ENCODE measurements around the gene SIRT2. TPM values are rescaled to one million over a fixed set of nuclear protein-coding genes. Genes with fewer than 3 reads are reported as not detected.
"Not testable (repeated sequence)": the region's sequence is repeated elsewhere in the genome, so short reads cannot be mapped to it uniquely, and the experiment has no call there.

SIRT2 gene
- total and polyA plus RNA-seq, 12 donors: 46.4 to 145 (median 67.9) TPM

DNA sequence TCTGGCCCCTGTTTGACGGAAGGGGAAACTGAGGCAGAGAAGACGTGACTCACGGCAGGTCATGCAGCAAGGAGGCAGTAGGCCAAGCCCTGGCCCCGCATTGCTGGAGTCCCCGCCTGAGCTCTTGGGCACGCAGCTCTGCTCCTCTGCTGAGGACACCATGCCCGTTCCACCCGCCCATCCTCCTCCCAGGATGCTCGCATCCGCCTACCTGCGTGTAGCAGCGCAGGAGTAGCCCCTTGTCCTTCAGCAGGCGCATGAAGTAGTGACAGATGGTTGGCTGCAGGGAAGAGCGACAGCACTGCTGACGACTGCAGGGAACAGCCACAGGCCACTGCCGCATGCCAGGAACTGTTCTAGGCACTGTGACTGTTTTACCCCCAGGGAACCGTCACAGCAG lies 10.5 kb downstream of the SIRT2 start:
- H3K27ac ChIP-seq: no peak overlapping the region
- H3K4me3 ChIP-seq: no peak overlapping the region
- H3K36me3 ChIP-seq (replicated peaks in 1 of 2): peaks cover 0 to 36% of the 10 kb centered on the region in 2 donors
- DNase-seq: no peak
- no peaks in the 10 kb centered on the region for H3K9me3 ChIP-seq (replicated peaks in 1 of 3)
- peaks cover 10 to 13% of the 10 kb centered on the region in 2 donors for H3K4me1 ChIP-seq (replicated peaks in 1 of 2)
- TF ChIP-seq, protein P1, sequence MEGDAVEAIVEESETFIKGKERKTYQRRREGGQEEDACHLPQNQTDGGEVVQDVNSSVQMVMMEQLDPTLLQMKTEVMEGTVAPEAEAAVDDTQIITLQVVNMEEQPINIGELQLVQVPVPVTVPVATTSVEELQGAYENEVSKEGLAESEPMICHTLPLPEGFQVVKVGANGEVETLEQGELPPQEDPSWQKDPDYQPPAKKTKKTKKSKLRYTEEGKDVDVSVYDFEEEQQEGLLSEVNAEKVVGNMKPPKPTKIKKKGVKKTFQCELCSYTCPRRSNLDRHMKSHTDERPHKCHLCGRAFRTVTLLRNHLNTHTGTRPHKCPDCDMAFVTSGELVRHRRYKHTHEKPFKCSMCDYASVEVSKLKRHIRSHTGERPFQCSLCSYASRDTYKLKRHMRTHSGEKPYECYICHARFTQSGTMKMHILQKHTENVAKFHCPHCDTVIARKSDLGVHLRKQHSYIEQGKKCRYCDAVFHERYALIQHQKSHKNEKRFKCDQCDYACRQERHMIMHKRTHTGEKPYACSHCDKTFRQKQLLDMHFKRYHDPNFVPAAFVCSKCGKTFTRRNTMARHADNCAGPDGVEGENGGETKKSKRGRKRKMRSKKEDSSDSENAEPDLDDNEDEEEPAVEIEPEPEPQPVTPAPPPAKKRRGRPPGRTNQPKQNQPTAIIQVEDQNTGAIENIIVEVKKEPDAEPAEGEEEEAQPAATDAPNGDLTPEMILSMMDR (IDR thresholded peaks at IDR 0.05): no peak
- no peak for TF ChIP-seq POLR2A (IDR thresholded peaks at IDR 0.05)
- 90 to 96% (median 94%) methylated on average over 12 to 17 of the region's 17 CpGs for WGBS, 4 donors
- intact Hi-C loops (cut with DNase I): no loop called here
- H3K27me3 ChIP-seq: no peaks in the 10 kb centered on the region

DNA sequence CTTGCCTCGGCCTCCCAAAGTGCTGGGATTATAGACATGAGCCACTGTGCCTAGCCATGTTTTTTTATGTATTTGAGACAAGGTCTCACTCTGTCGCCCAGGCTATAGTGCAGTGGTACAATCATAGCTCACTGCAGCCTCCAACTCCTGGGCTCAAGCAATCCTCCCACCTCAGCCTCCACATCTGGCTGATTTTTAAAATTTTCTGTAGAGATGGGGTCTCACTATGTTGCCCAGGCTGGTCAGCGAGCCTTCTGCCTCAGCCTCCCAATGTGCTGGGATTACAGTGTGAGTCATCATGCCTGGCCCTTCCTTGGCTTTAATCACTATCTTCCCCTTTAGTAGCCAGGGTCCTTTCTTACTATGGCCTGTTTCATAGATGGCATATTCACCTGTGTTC lies 14.7 kb downstream of the SIRT2 start:
- H3K27me3 ChIP-seq; H3K27ac ChIP-seq; intact Hi-C loops (cut with DNase I); H3K4me3 ChIP-seq; H3K9me3 ChIP-seq (replicated peaks in 1 of 3); DNase-seq; H3K4me1 ChIP-seq (replicated peaks in 1 of 2): not testable (repeated sequence)
- WGBS, 4 donors: 92 to 97% (median 93%) methylated on average over 3 of the region's 3 CpGs
- H3K36me3 ChIP-seq (replicated peaks in 1 of 2): peaks cover 0 to 48% of the 10 kb centered on the region in 2 donors

DNA sequence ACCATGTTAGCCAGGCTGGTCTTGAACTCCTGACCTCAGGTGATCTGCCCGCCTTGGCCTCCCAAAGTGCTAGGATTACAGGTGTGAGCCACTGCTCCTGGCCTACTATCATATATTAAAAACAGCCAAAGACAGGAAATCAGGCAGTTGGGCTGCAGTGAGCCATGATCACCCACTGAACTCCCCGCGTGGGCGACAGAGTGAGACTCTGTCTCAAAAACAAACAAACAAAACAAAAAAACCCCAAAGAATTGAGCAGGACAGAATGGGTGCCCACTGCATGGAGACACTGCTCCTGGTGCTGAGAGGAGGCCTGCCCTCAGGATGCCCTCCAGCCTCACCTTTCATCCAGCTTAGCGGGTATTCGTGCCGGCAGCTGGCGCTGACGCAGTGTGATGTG lies 16.1 kb downstream of the SIRT2 start:
- Histone ChIP-seq H3K36me3 (replicated peaks in 1 of 2) (peaks cover 0 to 34% of the 10 kb centered on the region in 2 donors), H3K27me3 (no peaks in the 10 kb centered on the region), H3K27ac (no peak overlapping the region), H3K4me3 (no peak overlapping the region), H3K4me1 (replicated peaks in 1 of 2) (peaks cover 5 to 7% of the 10 kb centered on the region in 2 donors), H3K9me3 (replicated peaks in 1 of 3) (no peaks in the 10 kb centered on the region)
- intact Hi-C loops (cut with DNase I): no loop called here
- WGBS, 4 donors: 90 to 94% (median 93%) methylated on average over 9 of the region's 9 CpGs
- TF ChIP-seq, protein P1 (IDR thresholded peaks at IDR 0.05): no peak
- no peak for TF ChIP-seq POLR2A (IDR thresholded peaks at IDR 0.05)
- DNase-seq: no peak

DNA sequence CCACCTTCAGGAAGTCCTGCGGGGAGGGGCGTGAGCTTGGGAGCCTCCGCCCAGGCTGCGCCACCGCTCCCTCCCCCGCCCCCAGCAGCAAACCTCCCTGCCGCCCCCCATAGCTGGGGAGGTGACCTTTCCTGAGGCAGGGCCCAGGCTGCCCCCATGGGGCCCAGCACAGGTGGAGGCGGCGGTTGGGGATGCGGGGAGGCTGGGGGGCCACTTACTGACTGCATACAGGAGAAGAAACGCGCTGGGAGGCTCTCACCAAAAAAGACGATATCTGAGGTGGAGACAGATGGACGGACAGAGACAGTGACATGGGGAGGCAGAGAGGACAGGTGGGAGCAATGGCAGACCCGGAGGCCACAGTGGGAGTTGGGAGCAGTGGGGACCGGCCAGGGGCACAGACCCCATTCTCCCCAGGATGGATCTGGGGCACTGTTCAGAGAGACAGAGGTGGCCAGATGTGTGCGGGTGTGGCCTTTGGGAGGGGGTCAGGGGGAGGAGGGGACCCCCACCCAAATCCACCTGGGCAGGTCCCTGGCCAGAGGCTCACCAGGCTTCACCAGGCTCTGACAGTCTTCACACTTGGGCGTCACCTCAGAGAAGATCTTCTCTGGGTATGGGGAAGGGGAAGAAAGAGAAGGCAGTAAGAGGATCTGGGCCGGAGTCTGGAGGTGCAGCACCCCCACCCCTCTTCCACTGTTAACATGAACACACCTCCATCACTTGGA lies 18.4 kb downstream of the SIRT2 start:
- DNase-seq: no peak
- intact Hi-C loops (cut with DNase I): no loop called here
- 92 to 95% (median 93%) methylated on average over 12 to 19 of the region's 19 CpGs for WGBS, 4 donors
- Histone ChIP-seq H3K4me1 (replicated peaks in 1 of 2) (peaks cover 0 to 4% of the 10 kb centered on the region in 2 donors), H3K9me3 (replicated peaks in 1 of 3) (no peaks in the 10 kb centered on the region), H3K4me3 (no peak overlapping the region), H3K36me3 (replicated peaks in 1 of 2) (peaks cover 0 to 30% of the 10 kb centered on the region in 2 donors), H3K27ac (no peak overlapping the region), H3K27me3 (no peaks in the 10 kb centered on the region)
- TF ChIP-seq, protein P1 (IDR thresholded peaks at IDR 0.05): no peak
- TF ChIP-seq POLR2A (IDR thresholded peaks at IDR 0.05): no peak
